Measurements from ENCODE around the gene MYLK. TPM values are rescaled to one million over a fixed set of nuclear protein-coding genes. Genes with fewer than 3 reads are reported as not detected.

The MYLK gene
- total RNA-seq, 1 donor from 2014 or later: 11.1 TPM

DNA sequence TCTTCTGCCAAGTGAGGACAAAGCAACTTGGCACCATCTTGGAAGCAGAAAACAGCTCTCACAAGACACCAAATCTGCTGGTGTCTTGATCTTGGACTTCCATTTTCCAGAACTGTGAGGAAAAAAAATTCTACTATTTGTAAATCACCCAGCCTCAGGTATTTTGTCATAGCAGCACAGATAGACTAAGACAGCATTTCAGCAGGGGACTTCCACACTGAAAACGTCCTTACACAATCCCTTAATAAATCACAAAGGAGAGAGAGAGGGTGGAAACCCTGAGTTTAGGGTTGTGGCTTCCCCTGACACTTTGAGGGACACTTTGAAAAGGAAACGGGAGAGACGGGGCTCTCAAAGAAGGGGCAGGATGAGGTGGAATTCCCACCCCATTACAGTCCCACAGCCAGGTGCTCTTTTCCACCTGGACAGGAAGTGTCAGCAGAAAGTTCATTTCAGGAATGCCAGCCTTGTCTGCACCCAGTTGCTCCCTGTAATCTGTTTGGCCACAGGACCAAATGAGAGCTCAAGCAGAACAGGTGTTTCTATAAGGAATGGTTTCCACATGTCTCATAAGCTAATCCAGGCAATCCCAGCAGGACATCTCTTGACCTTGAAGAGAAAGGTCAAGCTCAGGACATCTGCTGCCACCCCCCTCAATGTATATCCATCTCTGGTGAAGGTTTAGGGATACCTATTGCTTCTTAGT is 51.3 kb downstream of the MYLK start:
- Histone ChIP-seq H3K27ac (replicated peaks) (no peak overlapping the region), H3K4me3 (no peak overlapping the region), H3K4me1 (no peaks in the 10 kb centered on the region), H3K27me3 (ENCODE audit: low read depth) (peaks cover 5% of the 10 kb centered on the region), H3K36me3 (no peaks in the 10 kb centered on the region), H3K9me3 (replicated peaks) (peaks cover 24% of the 10 kb centered on the region)
- DNase-seq: no peak
- intact Hi-C loops (cut with micrococcal nuclease): no loop called here
- TF ChIP-seq, protein P1, sequence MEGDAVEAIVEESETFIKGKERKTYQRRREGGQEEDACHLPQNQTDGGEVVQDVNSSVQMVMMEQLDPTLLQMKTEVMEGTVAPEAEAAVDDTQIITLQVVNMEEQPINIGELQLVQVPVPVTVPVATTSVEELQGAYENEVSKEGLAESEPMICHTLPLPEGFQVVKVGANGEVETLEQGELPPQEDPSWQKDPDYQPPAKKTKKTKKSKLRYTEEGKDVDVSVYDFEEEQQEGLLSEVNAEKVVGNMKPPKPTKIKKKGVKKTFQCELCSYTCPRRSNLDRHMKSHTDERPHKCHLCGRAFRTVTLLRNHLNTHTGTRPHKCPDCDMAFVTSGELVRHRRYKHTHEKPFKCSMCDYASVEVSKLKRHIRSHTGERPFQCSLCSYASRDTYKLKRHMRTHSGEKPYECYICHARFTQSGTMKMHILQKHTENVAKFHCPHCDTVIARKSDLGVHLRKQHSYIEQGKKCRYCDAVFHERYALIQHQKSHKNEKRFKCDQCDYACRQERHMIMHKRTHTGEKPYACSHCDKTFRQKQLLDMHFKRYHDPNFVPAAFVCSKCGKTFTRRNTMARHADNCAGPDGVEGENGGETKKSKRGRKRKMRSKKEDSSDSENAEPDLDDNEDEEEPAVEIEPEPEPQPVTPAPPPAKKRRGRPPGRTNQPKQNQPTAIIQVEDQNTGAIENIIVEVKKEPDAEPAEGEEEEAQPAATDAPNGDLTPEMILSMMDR (IDR thresholded peaks at IDR 0.05; ENCODE audit: borderline replicate concordance): no peak

DNA sequence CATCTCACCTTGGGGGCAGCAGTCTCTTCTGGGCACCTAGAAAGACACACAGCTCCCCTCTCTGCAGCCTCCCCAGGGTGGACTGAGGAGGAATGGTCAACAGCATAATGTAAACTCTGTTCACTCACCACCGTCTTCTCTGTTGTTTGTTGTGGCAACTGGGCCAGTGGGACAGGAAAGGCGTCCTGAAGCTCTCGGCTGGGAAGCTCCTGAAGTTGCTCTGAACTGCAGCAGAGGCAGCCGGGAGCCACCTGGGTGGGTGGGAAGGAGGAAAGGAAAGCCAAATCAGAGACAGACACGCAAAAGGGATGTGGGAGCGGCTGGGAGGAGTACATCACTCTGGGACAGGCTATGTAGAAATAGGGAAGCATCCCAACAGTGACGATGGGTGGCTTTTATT is 52.7 kb downstream of the MYLK start:
- H3K4me1 ChIP-seq: no peaks in the 10 kb centered on the region
- H3K4me3 ChIP-seq: no peak overlapping the region
- no peaks in the 10 kb centered on the region for H3K36me3 ChIP-seq
- no peak overlapping the region for H3K27ac ChIP-seq (replicated peaks)
- peaks cover 5% of the 10 kb centered on the region for H3K27me3 ChIP-seq (ENCODE audit: low read depth)
- TF ChIP-seq, protein P1 (IDR thresholded peaks at IDR 0.05; ENCODE audit: borderline replicate concordance): no peak
- no peak for DNase-seq
- intact Hi-C loops (cut with micrococcal nuclease): no loop called here
- peaks cover 32% of the 10 kb centered on the region for H3K9me3 ChIP-seq (replicated peaks)

DNA sequence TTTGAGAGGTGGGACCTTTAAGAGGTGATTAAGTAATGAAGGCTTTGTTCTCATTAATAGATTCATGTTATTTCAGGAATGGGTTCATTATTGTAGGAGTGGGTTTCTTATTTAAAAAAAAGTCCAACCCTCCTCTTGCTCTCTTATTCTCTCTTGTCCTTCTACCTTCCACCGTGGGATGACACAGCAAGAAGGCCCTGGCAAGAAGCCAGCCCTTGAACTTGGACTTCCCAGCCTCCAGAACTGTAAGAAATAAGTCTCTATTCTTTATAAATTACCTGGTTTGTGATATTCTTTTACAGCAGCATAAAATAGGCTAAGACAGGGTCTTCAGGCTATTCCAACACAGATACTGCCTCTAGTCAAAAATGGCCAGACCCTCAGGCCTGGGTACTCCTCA is 62.2 kb downstream of the MYLK start:
- H3K4me3 ChIP-seq: no peak overlapping the region
- DNase-seq: no peak
- intact Hi-C loops (cut with micrococcal nuclease): no loop called here
- H3K4me1 ChIP-seq: peaks cover 8% of the 10 kb centered on the region
- H3K36me3 ChIP-seq: no peaks in the 10 kb centered on the region
- H3K27ac ChIP-seq (replicated peaks): no peak overlapping the region
- peaks cover 28% of the 10 kb centered on the region for H3K9me3 ChIP-seq (replicated peaks)
- TF ChIP-seq, protein P1 (IDR thresholded peaks at IDR 0.05; ENCODE audit: borderline replicate concordance): no peak
- no peaks in the 10 kb centered on the region for H3K27me3 ChIP-seq (ENCODE audit: low read depth)

DNA sequence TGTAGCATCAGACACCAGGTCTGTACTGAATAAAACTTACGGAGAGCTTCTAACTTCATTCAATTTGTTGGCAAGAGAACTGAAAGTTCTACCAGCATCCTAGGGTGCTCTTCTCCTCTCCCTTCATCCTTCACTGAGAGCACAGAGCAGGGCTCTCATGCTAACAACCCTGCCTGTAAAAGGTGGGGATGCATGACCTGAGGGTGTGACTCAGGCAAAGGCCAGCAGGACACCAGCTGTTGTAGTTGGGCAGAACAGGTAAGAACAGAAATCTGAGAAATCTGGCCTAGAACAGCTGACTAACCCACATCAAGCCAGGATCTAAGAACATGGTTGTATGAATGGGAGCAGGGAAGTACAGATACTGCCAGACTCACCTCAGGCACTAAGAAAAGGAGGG is 64.2 kb downstream of the MYLK start:
- no peak overlapping the region for H3K4me3 ChIP-seq
- H3K4me1 ChIP-seq: peaks cover 17% of the 10 kb centered on the region
- intact Hi-C loops (cut with micrococcal nuclease): no loop called here
- DNase-seq: no peak
- no peaks in the 10 kb centered on the region for H3K27me3 ChIP-seq (ENCODE audit: low read depth)
- H3K36me3 ChIP-seq: no peaks in the 10 kb centered on the region
- no peak overlapping the region for H3K27ac ChIP-seq (replicated peaks)
- TF ChIP-seq, protein P1 (IDR thresholded peaks at IDR 0.05; ENCODE audit: borderline replicate concordance): no peak
- H3K9me3 ChIP-seq (replicated peaks): peaks cover 16% of the 10 kb centered on the region

DNA sequence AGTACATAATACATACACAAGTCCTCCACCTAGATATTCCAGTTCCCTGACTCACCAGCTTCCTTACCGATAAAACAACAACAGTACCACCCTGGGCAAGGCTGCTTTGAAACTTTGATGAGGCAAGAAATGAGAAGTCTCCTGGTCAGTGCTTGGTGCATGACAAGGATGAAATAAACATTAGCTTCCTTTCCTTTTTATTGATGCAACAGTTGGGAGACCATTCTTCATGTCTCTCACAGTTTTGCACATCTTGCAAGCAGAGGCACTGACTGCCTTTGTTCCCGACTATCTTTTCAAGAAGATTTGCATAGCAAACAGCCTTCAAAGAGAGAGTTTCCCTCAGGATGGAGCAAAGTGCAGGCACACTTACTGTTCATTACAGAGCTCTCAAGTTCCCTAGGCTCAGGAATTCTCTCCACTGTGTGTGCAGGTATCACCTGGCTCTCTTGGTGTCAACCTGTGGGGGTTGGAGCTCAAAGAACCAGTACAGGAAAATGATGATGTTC is 65.2 kb downstream of the MYLK start:
- H3K4me3 ChIP-seq: no peak overlapping the region
- H3K27me3 ChIP-seq (ENCODE audit: low read depth): no peaks in the 10 kb centered on the region
- TF ChIP-seq, protein P1 (IDR thresholded peaks at IDR 0.05; ENCODE audit: borderline replicate concordance): no peak
- no peak for DNase-seq
- H3K4me1 ChIP-seq: peaks cover 20% of the 10 kb centered on the region
- no peaks in the 10 kb centered on the region for H3K36me3 ChIP-seq
- peaks cover 16% of the 10 kb centered on the region for H3K9me3 ChIP-seq (replicated peaks)
- intact Hi-C loops (cut with micrococcal nuclease): no loop called here
- no peak overlapping the region for H3K27ac ChIP-seq (replicated peaks)

Data from left ventricle myocardium inferior (tissue), 1 donor.